NCI-H1436 treated with DMSO at 0.1 percent for 48 hours (cell line): Measurements from ENCODE around the gene SLC44A1.

Experiments
- DNase-seq: peaks from one replicate; lab custom pipeline; 2025; lab: John Stamatoyannopoulos, UW

Gene SLC44A1

GRCh38 chr9:105338308-105338707 is 93.9 kb downstream of the SLC44A1 start:
- DNase-seq = no peak

GRCh38 chr9:105339849-105340248 is 95.4 kb downstream of the SLC44A1 start:
- DNase-seq = no peak

- DNase-seq = no peak
Observed at GRCh38 chr9:105341434-105342146, 97.1 kb downstream of the SLC44A1 start.

- DNase-seq = no peak
Observed at GRCh38 chr9:105342147-105342505, 97.7 kb downstream of the SLC44A1 start.

- DNase-seq = no peak
Observed at GRCh38 chr9:105344283-105344682, 99.8 kb downstream of the SLC44A1 start.

- DNase-seq = no peak
Observed at GRCh38 chr9:105345626-105346025, 101.2 kb downstream of the SLC44A1 start.

GRCh38 chr9:105346273-105346672 is 101.8 kb downstream of the SLC44A1 start:
- DNase-seq = no peak

- no peak for DNase-seq
Observed at GRCh38 chr9:105354448-105354847, 110.0 kb downstream of the SLC44A1 start.

GRCh38 chr9:105355781-105356180 is 111.3 kb downstream of the SLC44A1 start:
- no peak for DNase-seq

GRCh38 chr9:105357937-105358336 is 113.5 kb downstream of the SLC44A1 start:
- no peak for DNase-seq

- DNase-seq = no peak
Observed at GRCh38 chr9:105359892-105360291, 115.4 kb downstream of the SLC44A1 start.

- no peak for DNase-seq
Observed at GRCh38 chr9:105360344-105360743, 115.9 kb downstream of the SLC44A1 start.

- no peak for DNase-seq
Observed at GRCh38 chr9:105361873-105362272, 117.4 kb downstream of the SLC44A1 start.

GRCh38 chr9:105362470-105362869 is 118.0 kb downstream of the SLC44A1 start:
- no peak for DNase-seq

GRCh38 chr9:105363837-105364236 is 119.4 kb downstream of the SLC44A1 start:
- DNase-seq = no peak

- no peak for DNase-seq
Observed at GRCh38 chr9:105369911-105370310, 125.5 kb downstream of the SLC44A1 start.

GRCh38 chr9:105373723-105374122 is 129.3 kb downstream of the SLC44A1 start:
- no peak for DNase-seq

GRCh38 chr9:105375323-105375722 is 130.9 kb downstream of the SLC44A1 start:
- no peak for DNase-seq

- DNase-seq = no peak
Observed at GRCh38 chr9:105376893-105377292, 132.4 kb downstream of the SLC44A1 start.

GRCh38 chr9:105385381-105385985 is 141.0 kb downstream of the SLC44A1 start:
- DNase-seq = no peak

GRCh38 chr9:105389796-105390195 is 145.3 kb downstream of the SLC44A1 start:
- DNase-seq = no peak

GRCh38 chr9:105390871-105391270 is 146.4 kb downstream of the SLC44A1 start:
- DNase-seq = no peak

GRCh38 chr9:105391288-105391687 is 146.8 kb downstream of the SLC44A1 start:
- no peak for DNase-seq

- DNase-seq = no peak
Observed at GRCh38 chr9:105392531-105392930, 148.1 kb downstream of the SLC44A1 start.
